ENCODE data around the gene HOXD4. TPM values are rescaled to one million over a fixed set of nuclear protein-coding genes. Genes with fewer than 3 reads are reported as not detected.

The HOXD4 gene
- total and polyA plus RNA-seq, 4 experiments from 2014 or later, result not detected

- Mint-ChIP-seq H3K4me3 (no peak overlapping the region), H3K36me3 (no peaks in the 10 kb centered on the region), H3K9me3 (peaks cover 0 to 6% (median under 1%) of the 10 kb centered on the region in 8 donors), H3K27me3 (peaks cover 68 to 78% of the 10 kb centered on the region in 2 donors), H3K27ac (no peak overlapping the region), H3K4me1 (peaks cover 0 to 6% (median 3%) of the 10 kb centered on the region in 4 donors)
- Histone ChIP-seq H3K4me1 (ENCODE audit: insufficient read depth, low read length) (no peaks in the 10 kb centered on the region), H3K36me3 (ENCODE audit: insufficient read depth, low read length) (no peaks in the 10 kb centered on the region), H3K4me3 (ENCODE audit: low read length in 2 of 2) (no peak overlapping the region), H3K27ac (ENCODE audit: low read depth, low read length) (no peak overlapping the region), H3K27me3 (ENCODE audit: insufficient read depth, low read length) (peaks cover 57% of the 10 kb centered on the region), H3K9me3 (ENCODE audit: control insufficient read depth in 1 of 2, low read length in 2 of 2) (no peaks in the 10 kb centered on the region)
- intact Hi-C loops (cut with micrococcal nuclease), result no loop called here
- CTCF ChIA-PET (ENCODE audit: partially characterized antibody), result no interaction called here
- DNase-seq, result no peak
- POLR2A ChIA-PET (ENCODE audit: partially characterized antibody), result no interaction called here
These were observed 2.5 kb upstream of the HOXD4 start for GRCh38 chr2:176148751-176149421.

DNA sequence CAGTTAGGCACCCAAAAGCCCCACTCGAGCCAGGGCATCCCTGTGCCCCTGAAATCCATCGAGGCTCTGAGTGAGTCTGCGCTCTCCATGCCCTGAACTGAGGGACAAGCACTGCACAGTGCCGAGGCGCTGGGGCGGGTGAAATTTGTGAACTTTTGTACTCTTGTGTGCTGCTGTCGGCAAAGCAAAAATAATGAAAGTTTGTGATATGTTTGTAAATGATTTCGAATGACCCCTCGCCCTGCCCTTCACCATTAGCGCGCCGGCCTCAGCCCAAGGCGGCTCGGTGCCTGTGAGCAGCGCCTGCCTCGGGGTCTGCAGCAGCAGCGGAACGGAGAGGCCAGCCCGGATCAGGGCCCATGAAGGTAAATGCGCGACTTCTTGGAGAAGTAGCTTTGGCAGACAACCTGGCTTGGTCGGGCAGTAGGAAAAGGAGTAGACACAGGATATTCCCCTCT, 1.8 kb upstream of the HOXD4 start:
- Mint-ChIP-seq H3K4me1 (peaks cover 0 to 6% (median 3%) of the 10 kb centered on the region in 4 donors), H3K4me3 (no peak overlapping the region), H3K27ac (no peak overlapping the region), H3K27me3 (peaks cover 68 to 79% of the 10 kb centered on the region in 2 donors), H3K9me3 (peaks cover 0 to 6% (median under 1%) of the 10 kb centered on the region in 8 donors), H3K36me3 (no peaks in the 10 kb centered on the region)
- H3K4me1 ChIP-seq (ENCODE audit: insufficient read depth, low read length), result no peaks in the 10 kb centered on the region
- H3K4me3 ChIP-seq (ENCODE audit: low read length in 2 of 2), result no peak overlapping the region
- H3K27me3 ChIP-seq (ENCODE audit: insufficient read depth, low read length), result peaks cover 62% of the 10 kb centered on the region
- H3K36me3 ChIP-seq (ENCODE audit: insufficient read depth, low read length), result no peaks in the 10 kb centered on the region
- H3K27ac ChIP-seq (ENCODE audit: low read depth, low read length), result no peak overlapping the region
- intact Hi-C loops (cut with micrococcal nuclease), result no loop called here
- CTCF ChIA-PET (ENCODE audit: partially characterized antibody), result no interaction called here
- POLR2A ChIA-PET (ENCODE audit: partially characterized antibody), result no interaction called here
- H3K9me3 ChIP-seq (ENCODE audit: control insufficient read depth in 1 of 2, low read length in 2 of 2), result no peaks in the 10 kb centered on the region
- no peak for DNase-seq

DNA sequence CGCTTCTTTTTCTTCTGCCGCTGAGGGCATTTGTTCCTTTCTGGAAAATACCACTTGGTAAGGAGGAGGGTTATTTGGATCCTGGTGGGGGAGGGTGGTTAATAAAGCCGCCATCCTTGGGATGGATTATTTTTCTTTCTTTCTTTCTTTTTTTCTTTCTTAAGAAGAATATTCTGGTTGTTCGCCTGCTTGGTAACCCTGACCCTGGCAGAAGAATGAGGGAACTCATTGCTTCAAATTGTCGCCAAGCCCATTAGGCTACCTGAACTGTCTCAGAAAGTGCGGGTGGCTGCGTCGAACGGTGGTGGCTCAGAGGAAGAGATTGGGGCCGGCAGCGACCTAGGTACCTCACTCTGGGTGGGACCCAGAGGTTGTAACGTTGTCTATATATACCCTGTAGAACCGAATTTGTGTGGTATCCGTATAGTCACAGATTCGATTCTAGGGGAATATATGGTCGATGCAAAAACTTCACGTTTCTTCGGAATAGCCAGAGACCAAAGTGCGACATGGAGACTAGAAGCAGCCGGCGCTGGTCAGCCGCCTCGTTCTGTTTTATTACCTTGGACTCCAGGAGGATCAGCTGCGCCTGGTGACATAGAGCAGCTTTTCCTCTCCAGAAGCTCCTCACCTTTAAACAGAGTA, 1.3 kb upstream of the HOXD4 start:
- no peak for DNase-seq
- H3K27me3 Mint-ChIP-seq, result peaks cover 69 to 79% of the 10 kb centered on the region in 2 donors
- H3K4me3 Mint-ChIP-seq, result peak overlapping the region in 1 of 8 donors; percentile 31
- peaks cover 0 to 6% (median 3%) of the 10 kb centered on the region in 4 donors for H3K4me1 Mint-ChIP-seq
- peaks cover 0 to 3% (median under 1%) of the 10 kb centered on the region in 8 donors for H3K9me3 Mint-ChIP-seq
- Histone ChIP-seq H3K36me3 (ENCODE audit: insufficient read depth, low read length) (no peaks in the 10 kb centered on the region), H3K27me3 (ENCODE audit: insufficient read depth, low read length) (peaks cover 63% of the 10 kb centered on the region), H3K27ac (ENCODE audit: low read depth, low read length) (no peak overlapping the region), H3K4me3 (ENCODE audit: low read length in 2 of 2) (no peak overlapping the region), H3K9me3 (ENCODE audit: control insufficient read depth in 1 of 2, low read length in 2 of 2) (no peaks in the 10 kb centered on the region), H3K4me1 (ENCODE audit: insufficient read depth, low read length) (no peaks in the 10 kb centered on the region)
- H3K27ac Mint-ChIP-seq, result peak overlapping the region in 2 of 7 donors; percentile 22 to 45
- intact Hi-C loops (cut with micrococcal nuclease), result no loop called here
- CTCF ChIA-PET (ENCODE audit: partially characterized antibody), result interaction anchor here (1.0 kb wide), 1 partner anchor 999 kb away, joined by 3 read pairs; no protein-coding TSS in a partner anchor
- H3K36me3 Mint-ChIP-seq, result no peaks in the 10 kb centered on the region
- POLR2A ChIA-PET (ENCODE audit: partially characterized antibody), result no interaction called here

DNA sequence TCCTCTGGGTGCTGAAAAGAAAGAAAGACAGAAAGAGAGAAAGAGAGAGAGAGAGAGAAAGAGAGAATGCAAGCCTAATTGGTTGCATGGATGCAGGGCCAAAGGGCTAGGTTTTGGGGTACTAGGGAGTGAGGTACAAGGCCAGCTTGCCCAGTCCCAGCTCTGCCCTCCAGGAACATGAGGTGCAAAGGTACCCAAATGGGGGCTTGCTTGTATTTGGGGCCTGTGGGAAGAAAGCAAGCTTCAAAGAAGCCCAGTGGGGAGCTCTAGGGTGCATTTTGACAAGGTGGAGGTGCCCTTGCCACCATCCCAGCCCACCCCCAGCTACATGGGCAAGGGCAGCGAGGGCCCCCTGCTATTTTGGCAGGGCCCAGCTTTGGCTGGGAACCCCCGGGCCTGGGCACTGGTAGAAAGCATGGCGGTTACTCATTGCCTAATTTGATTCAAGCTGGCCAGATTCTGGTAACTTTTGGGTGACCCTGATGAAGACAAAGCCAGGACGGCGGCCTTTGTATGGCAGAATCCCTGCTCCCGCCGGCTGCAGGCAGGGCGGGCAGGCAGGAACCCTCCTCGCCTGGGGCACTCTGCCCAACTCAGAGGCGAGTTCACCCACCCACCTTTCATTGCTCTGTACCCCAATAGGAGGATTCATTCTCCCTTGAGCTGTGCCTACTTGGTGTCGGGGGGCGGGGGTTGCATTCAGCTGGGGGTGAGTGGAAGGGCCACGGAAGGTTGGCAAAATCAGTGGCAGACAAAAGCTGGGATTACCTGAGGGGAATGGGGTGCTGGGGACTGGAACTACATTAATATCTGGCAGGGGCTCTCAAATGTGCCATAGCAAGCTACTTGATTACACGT, 537 bp upstream of the HOXD4 start:
- H3K4me1 Mint-ChIP-seq, result peaks cover 0 to 6% (median 3%) of the 10 kb centered on the region in 4 donors
- H3K36me3 ChIP-seq (ENCODE audit: insufficient read depth, low read length), result no peaks in the 10 kb centered on the region
- no peaks in the 10 kb centered on the region for H3K4me1 ChIP-seq (ENCODE audit: insufficient read depth, low read length)
- H3K4me3 ChIP-seq (ENCODE audit: low read length in 2 of 2), result no peak overlapping the region
- no peaks in the 10 kb centered on the region for H3K9me3 ChIP-seq (ENCODE audit: control insufficient read depth in 1 of 2, low read length in 2 of 2)
- no peaks in the 10 kb centered on the region for H3K36me3 Mint-ChIP-seq
- no peak overlapping the region for H3K27ac ChIP-seq (ENCODE audit: low read depth, low read length)
- H3K27ac Mint-ChIP-seq, result peak overlapping the region in 1 of 7 donors; percentile 45
- peak overlapping the region in 1 of 8 donors; percentile 31 for H3K4me3 Mint-ChIP-seq
- peak in 1 of 5 donors; percentile 29 for DNase-seq
- intact Hi-C loops (cut with micrococcal nuclease), result no loop called here
- ChIA-PET POLR2A (ENCODE audit: partially characterized antibody) (no interaction called here), CTCF (ENCODE audit: partially characterized antibody) (interaction anchor here (0.7 to 1.0 kb wide), 2 partner anchors 24 to 998 kb away, joined by 3 read pairs; no protein-coding TSS in a partner anchor)
- H3K27me3 ChIP-seq (ENCODE audit: insufficient read depth, low read length), result peaks cover 66% of the 10 kb centered on the region
- peaks cover 69 to 79% of the 10 kb centered on the region in 2 donors for H3K27me3 Mint-ChIP-seq
- peaks cover 0 to 3% (median under 1%) of the 10 kb centered on the region in 8 donors for H3K9me3 Mint-ChIP-seq

DNA sequence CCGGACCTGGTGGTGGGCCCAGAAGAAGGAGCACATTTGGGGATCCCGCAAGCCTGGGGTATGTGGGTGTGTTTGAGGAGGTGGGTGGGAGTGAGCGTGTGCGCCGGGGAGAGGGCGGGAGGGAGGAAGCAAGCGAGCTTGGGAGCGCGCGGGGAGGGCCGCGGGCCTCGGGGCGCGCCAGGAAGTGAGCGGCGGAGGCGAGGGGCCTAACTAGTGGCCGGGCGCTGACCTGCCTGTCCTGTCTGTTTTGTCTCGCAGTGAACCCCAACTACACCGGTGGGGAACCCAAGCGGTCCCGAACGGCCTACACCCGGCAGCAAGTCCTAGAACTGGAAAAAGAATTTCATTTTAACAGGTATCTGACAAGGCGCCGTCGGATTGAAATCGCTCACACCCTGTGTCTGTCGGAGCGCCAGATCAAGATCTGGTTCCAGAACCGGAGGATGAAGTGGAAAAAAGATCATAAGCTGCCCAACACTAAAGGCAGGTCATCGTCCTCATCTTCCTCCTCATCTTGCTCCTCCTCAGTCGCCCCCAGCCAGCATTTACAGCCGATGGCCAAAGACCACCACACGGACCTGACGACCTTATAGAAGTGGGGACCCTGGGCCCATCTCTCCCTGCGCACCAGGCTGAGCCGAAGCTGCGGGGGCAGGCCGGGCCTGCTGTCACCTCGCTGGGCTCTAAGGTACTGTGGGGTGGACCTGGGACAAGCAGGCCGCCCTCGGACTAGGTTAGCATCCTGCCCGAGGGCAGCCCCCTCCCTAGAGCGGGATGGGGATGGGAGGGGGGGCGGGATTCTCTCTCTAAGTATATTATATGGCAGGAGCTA, 1.2 kb downstream of the HOXD4 start:
- peak overlapping the region in 1 of 7 donors; percentile 51 for H3K27ac Mint-ChIP-seq
- peaks cover 5% of the 10 kb centered on the region for H3K4me1 ChIP-seq (ENCODE audit: insufficient read depth, low read length)
- no peak overlapping the region for H3K4me3 ChIP-seq (ENCODE audit: low read length in 2 of 2)
- H3K27me3 ChIP-seq (ENCODE audit: insufficient read depth, low read length), result peaks cover 69% of the 10 kb centered on the region
- peaks cover 0 to 5% (median under 1%) of the 10 kb centered on the region in 8 donors for H3K9me3 Mint-ChIP-seq
- no peak for DNase-seq
- H3K36me3 Mint-ChIP-seq, result no peaks in the 10 kb centered on the region
- POLR2A ChIA-PET (ENCODE audit: partially characterized antibody), result no interaction called here
- H3K27ac ChIP-seq (ENCODE audit: low read depth, low read length), result no peak overlapping the region
- H3K9me3 ChIP-seq (ENCODE audit: control insufficient read depth in 1 of 2, low read length in 2 of 2), result no peaks in the 10 kb centered on the region
- CTCF ChIA-PET (ENCODE audit: partially characterized antibody), result no interaction called here
- peaks cover 67 to 73% of the 10 kb centered on the region in 2 donors for H3K27me3 Mint-ChIP-seq
- peaks cover 4 to 12% (median 6%) of the 10 kb centered on the region in 4 donors for H3K4me1 Mint-ChIP-seq
- intact Hi-C loops (cut with micrococcal nuclease), result no loop called here
- H3K36me3 ChIP-seq (ENCODE audit: insufficient read depth, low read length), result no peaks in the 10 kb centered on the region
- peak overlapping the region in 2 of 8 donors; percentile 13 to 43 for H3K4me3 Mint-ChIP-seq

- H3K27me3 ChIP-seq (ENCODE audit: insufficient read depth, low read length), result peaks cover 60% of the 10 kb centered on the region
- Mint-ChIP-seq H3K27ac (no peak overlapping the region), H3K27me3 (peaks cover 62 to 65% of the 10 kb centered on the region in 2 donors), H3K36me3 (peaks cover 0 to 1% of the 10 kb centered on the region in 2 donors), H3K4me3 (peak overlapping the region in 1 of 8 donors; percentile 5), H3K9me3 (peaks cover 0 to 13% (median 3%) of the 10 kb centered on the region in 8 donors), H3K4me1 (peaks cover 6 to 22% (median 10%) of the 10 kb centered on the region in 4 donors)
- intact Hi-C loops (cut with micrococcal nuclease), result no loop called here
- peaks cover 6% of the 10 kb centered on the region for H3K4me1 ChIP-seq (ENCODE audit: insufficient read depth, low read length)
- H3K4me3 ChIP-seq (ENCODE audit: low read length in 2 of 2), result no peak overlapping the region
- no peaks in the 10 kb centered on the region for H3K36me3 ChIP-seq (ENCODE audit: insufficient read depth, low read length)
- ChIA-PET CTCF (ENCODE audit: partially characterized antibody) (interaction anchor here (1.1 to 1.4 kb wide), 2 partner anchors 27 to 299 kb away, joined by 3 to 5 read pairs; no protein-coding TSS in a partner anchor), POLR2A (ENCODE audit: partially characterized antibody) (no interaction called here)
- no peaks in the 10 kb centered on the region for H3K9me3 ChIP-seq (ENCODE audit: control insufficient read depth in 1 of 2, low read length in 2 of 2)
- H3K27ac ChIP-seq (ENCODE audit: low read depth, low read length), result no peak overlapping the region
- DNase-seq, result no peak
These were observed 3.4 kb downstream of the HOXD4 start for GRCh38 chr2:176154576-176155252.

Data from CD4-positive, alpha-beta memory T cell (primary cell).